SK-N-SH (cell line): Measurements from ENCODE around the gene NOTCH3. TPM values are rescaled to one million over a fixed set of nuclear protein-coding genes. Genes with fewer than 3 reads are reported as not detected.

ENCODE experiments used
- CTCF ChIA-PET: fragments of 300-600, 350-600 bp; formaldehyde crosslinking; extraction: SDS; loops from one replicate; lab custom pipeline; 2021; lab: Yijun Ruan, JAX
- POLR2A ChIA-PET: fragments of 350-600 bp; sonication (Branson Sonifier 250); formaldehyde crosslinking; extraction: SDS; loops from one replicate; lab custom pipeline; 2020; ENCODE audit warnings: antibody characterized with exemption, inconsistent platforms; lab: Yijun Ruan, JAX
- DNase-seq: peaks from one replicate; pipeline ENCODE4 v3.0.0; 2012
- H2AFZ ChIP-seq: fragments of 200-600 bp; sonication (generic); 2 replicates; pipeline ENCODE4 v1.8.1; 2016; ENCODE audit warnings: antibody characterized with exemption, mild to moderate bottlenecking, low read depth
- H3F3A ChIP-seq: fragments of 200-600 bp; sonication (generic); replicated peaks from 2 replicates; pipeline ENCODE3; 2016; ENCODE audit warnings: antibody characterized with exemption, mild to moderate bottlenecking; ENCODE audit not compliant: insufficient read depth
- H3K27ac ChIP-seq, 2 experiments: fragments of 200-500 bp in 1 of 2; fragments of 200-600 bp in 1 of 2; sonication (Bioruptor generic) in 1 of 2; sonication (generic), shearing (Covaris generic) in 1 of 2; 2 replicates each; pipeline versions ENCODE4 v1.5.1 to v1.6.1; 2014 to 2016; ENCODE audit warnings: low read depth in 2 of 2, inconsistent platforms in 1 of 2, low read length in 1 of 2, mild to moderate bottlenecking in 1 of 2, mixed read lengths in 1 of 2
- H3K27me3 ChIP-seq: fragments of 200-600 bp; sonication (generic), shearing (Covaris generic); 2 replicates; pipeline ENCODE4 v1.6.1; 2016; ENCODE audit warnings: mixed run types; ENCODE audit not compliant: insufficient read depth
- H3K36me3 ChIP-seq, 2 experiments: fragments of 200-500 bp in 1 of 2; fragments of 200-600 bp in 1 of 2; sonication (Bioruptor generic) in 1 of 2; sonication (generic) in 1 of 2; replicated peaks in 1 of 2; 2 replicates each; pipeline versions ENCODE3 to v1.5.1; 2014 to 2016; ENCODE audit warnings: low read length in 1 of 2, mild to moderate bottlenecking in 1 of 2; ENCODE audit not compliant: insufficient read depth in 2 of 2, control insufficient read depth in 1 of 2
- H3K4me1 ChIP-seq, 2 experiments: fragments of 200-500 bp in 1 of 2; fragments of 200-600 bp in 1 of 2; sonication (Bioruptor generic) in 1 of 2; sonication (generic), shearing (Covaris generic) in 1 of 2; 2 replicates each; pipeline versions ENCODE4 v1.5.1 to v1.6.1; 2014 to 2016; ENCODE audit warnings: low read depth in 1 of 2, low read length in 1 of 2, mixed run types in 1 of 2; ENCODE audit not compliant: insufficient read depth in 2 of 2, control insufficient read depth in 1 of 2
- H3K4me2 ChIP-seq: fragments of 200-600 bp; sonication (generic), shearing (Covaris generic); 2 replicates; pipeline ENCODE4 v1.6.1; 2017; ENCODE audit warnings: mixed run types
- H3K4me3 ChIP-seq, 2 experiments: fragments of 200-500 bp in 1 of 2; fragments of 200-600 bp in 1 of 2; sonication (Bioruptor generic) in 1 of 2; sonication (generic), shearing (Covaris generic) in 1 of 2; 2 replicates each; pipeline versions ENCODE4 v1.5.1 to v1.8.1; 2014 to 2016; ENCODE audit warnings: low read depth in 2 of 2, inconsistent platforms in 1 of 2, low read length in 1 of 2, mild to moderate bottlenecking in 1 of 2, mixed read lengths in 1 of 2, moderate library complexity in 1 of 2
- H3K79me2 ChIP-seq: fragments of 200-600 bp; sonication (generic); 2 replicates; pipeline ENCODE4 v1.8.1; 2017; ENCODE audit warnings: mild to moderate bottlenecking; ENCODE audit not compliant: insufficient read depth
- H3K9ac ChIP-seq: fragments of 200-600 bp; sonication (generic); 2 replicates; pipeline ENCODE4 v1.6.1; 2017; ENCODE audit warnings: mixed run types
- H3K9me2 ChIP-seq: fragments of 200-600 bp; sonication (generic); 2 replicates; pipeline ENCODE4 v1.6.1; 2017; ENCODE audit warnings: mixed run types
- H3K9me3 ChIP-seq: fragments of 200-600 bp; sonication (generic); 2 replicates; pipeline ENCODE4 v1.6.1; 2017; ENCODE audit warnings: mixed run types, mild to moderate bottlenecking, moderate library complexity
- H4K20me1 ChIP-seq: fragments of 200-600 bp; sonication (generic); 2 replicates; pipeline ENCODE4 v1.6.1; 2017; ENCODE audit warnings: mild to moderate bottlenecking, mixed run types; ENCODE audit not compliant: insufficient read depth
- CHD2 ChIP-seq: fragments of 150-350 bp; IDR thresholded peaks from 2 replicates; pipeline ENCODE4 v1.6.1; 2018; ENCODE audit warnings: low read length; ENCODE audit not compliant: partially characterized antibody
- ELF1 ChIP-seq: IDR thresholded peaks from 2 replicates; pipeline ENCODE4 v1.4.0; 2012
- EZH2phosphoT487 ChIP-seq: fragments of 200-600 bp; sonication (generic); IDR thresholded peaks from 2 replicates; pipeline ENCODE4 v1.6.1; 2017; ENCODE audit warnings: low read depth, mixed run types, mild to moderate bottlenecking, antibody characterized with exemption, moderate library complexity, borderline replicate concordance
- FOSL2 ChIP-seq: IDR thresholded peaks from 2 replicates; pipeline ENCODE4 v1.4.0; 2012; ENCODE audit warnings: low read depth, mild to moderate bottlenecking, moderate library complexity, borderline replicate concordance
- FOXJ3 ChIP-seq: sonication (generic); formaldehyde crosslinking; IDR thresholded peaks from 2 replicates; pipeline ENCODE4 v1.5.1; 2020; ENCODE audit warnings: mild to moderate bottlenecking, missing genetic modification reagents
- GABPA ChIP-seq: IDR thresholded peaks from 2 replicates; pipeline ENCODE4 v1.4.0; 2012; ENCODE audit warnings: low read depth, mild to moderate bottlenecking
- JUND ChIP-seq: IDR thresholded peaks from 2 replicates; pipeline ENCODE4 v1.4.0; 2012
- MXI1 ChIP-seq: IDR thresholded peaks from 2 replicates; pipeline ENCODE4 v1.6.1; 2012; ENCODE audit warnings: mild to moderate bottlenecking, low read depth, low read length, improper control_type of control experiment
- NFIC ChIP-seq: IDR thresholded peaks from 2 replicates; pipeline ENCODE4 v1.4.0; 2012; ENCODE audit warnings: borderline replicate concordance
- NRF1 ChIP-seq: IDR thresholded peaks from 2 replicates; pipeline ENCODE4 v1.6.1; 2012; ENCODE audit warnings: low read depth, mild to moderate bottlenecking, low read length
- POLR2AphosphoS5 ChIP-seq: IDR thresholded peaks from 2 replicates; pipeline ENCODE4 v1.6.1; 2012; ENCODE audit warnings: low read depth, low read length
- RAD21 ChIP-seq: IDR thresholded peaks from 2 replicates; pipeline ENCODE4 v1.6.1; 2012; ENCODE audit warnings: mild to moderate bottlenecking, low read length
- RCOR1 ChIP-seq: fragments of 150-350 bp; IDR thresholded peaks from 2 replicates; pipeline ENCODE4 v1.6.1; 2017; ENCODE audit warnings: antibody characterized with exemption, low read length
- TEAD4 ChIP-seq: IDR thresholded peaks from 2 replicates; pipeline ENCODE4 v1.4.0; 2012; ENCODE audit warnings: mild to moderate bottlenecking, borderline replicate concordance; ENCODE audit not compliant: insufficient read depth
- WGBS: methylation state at CpG from one replicate; pipeline ENCODE4 v1.1.6; 2017; ENCODE audit warnings: low lambda C conversion rate; 5-methylcytosine and 5-hydroxymethylcytosine counted together
- polyA plus RNA-seq, 3 experiments: library from polyadenylated mRNA; depleted of rRNA; stranded (reverse); fragments of >200 nt; gene quantifications; 2 replicates each; pipeline ENCODE4 v1.2.3, GENCODE V29; 2012
- TF ChIP-seq, protein P1 (sequence below): IDR thresholded peaks from 2 replicates; pipeline ENCODE4 v1.6.1; 2012; ENCODE audit warnings: mild to moderate bottlenecking, low read depth, low read length, moderate library complexity
- TF ChIP-seq, protein P2 (sequence below): IDR thresholded peaks from 2 replicates; pipeline ENCODE4 v1.4.0; 2012; ENCODE audit warnings: low read depth
- TF ChIP-seq, protein P3 (sequence below): fragments of 200-600 bp; sonication (generic); IDR thresholded peaks from 2 replicates; pipeline ENCODE4 v1.6.1; 2017; ENCODE audit warnings: antibody characterized with exemption, mild to moderate bottlenecking, moderate library complexity

The NOTCH3 gene
- polyA plus RNA-seq, 1 of the 3 experiments (the other 2 are of a cell fraction) = 7.0 TPM

DNA sequence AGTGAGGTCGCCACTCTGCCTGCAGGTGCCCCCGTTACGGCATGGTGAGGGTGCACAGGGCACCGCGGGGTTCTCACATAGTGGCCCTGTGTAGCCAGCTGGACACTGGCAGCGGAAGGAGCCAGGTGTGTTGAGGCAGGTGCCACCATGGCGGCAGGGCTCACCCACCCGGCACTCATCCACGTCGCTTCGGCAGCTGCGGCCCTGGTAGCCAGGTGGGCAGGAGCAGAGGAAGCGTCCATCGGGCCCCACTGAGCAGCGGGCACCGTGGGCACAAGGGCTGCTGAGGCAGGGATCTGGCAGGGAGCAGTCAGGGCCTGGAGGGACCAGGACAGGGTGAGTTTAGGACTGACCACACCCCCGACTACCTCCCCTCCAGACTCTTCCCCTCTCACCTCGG is 8.8 kb downstream of the NOTCH3 start:
- H3K9me3 ChIP-seq = no peaks in the 10 kb centered on the region
- no peaks in the 10 kb centered on the region for H3K36me3 ChIP-seq
- no peak for TF ChIP-seq NFIC
- no peak for TF ChIP-seq MXI1
- TF ChIP-seq, protein P1, sequence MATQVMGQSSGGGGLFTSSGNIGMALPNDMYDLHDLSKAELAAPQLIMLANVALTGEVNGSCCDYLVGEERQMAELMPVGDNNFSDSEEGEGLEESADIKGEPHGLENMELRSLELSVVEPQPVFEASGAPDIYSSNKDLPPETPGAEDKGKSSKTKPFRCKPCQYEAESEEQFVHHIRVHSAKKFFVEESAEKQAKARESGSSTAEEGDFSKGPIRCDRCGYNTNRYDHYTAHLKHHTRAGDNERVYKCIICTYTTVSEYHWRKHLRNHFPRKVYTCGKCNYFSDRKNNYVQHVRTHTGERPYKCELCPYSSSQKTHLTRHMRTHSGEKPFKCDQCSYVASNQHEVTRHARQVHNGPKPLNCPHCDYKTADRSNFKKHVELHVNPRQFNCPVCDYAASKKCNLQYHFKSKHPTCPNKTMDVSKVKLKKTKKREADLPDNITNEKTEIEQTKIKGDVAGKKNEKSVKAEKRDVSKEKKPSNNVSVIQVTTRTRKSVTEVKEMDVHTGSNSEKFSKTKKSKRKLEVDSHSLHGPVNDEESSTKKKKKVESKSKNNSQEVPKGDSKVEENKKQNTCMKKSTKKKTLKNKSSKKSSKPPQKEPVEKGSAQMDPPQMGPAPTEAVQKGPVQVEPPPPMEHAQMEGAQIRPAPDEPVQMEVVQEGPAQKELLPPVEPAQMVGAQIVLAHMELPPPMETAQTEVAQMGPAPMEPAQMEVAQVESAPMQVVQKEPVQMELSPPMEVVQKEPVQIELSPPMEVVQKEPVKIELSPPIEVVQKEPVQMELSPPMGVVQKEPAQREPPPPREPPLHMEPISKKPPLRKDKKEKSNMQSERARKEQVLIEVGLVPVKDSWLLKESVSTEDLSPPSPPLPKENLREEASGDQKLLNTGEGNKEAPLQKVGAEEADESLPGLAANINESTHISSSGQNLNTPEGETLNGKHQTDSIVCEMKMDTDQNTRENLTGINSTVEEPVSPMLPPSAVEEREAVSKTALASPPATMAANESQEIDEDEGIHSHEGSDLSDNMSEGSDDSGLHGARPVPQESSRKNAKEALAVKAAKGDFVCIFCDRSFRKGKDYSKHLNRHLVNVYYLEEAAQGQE = no peak
- no peak for TF ChIP-seq JUND
- TF ChIP-seq RCOR1 = no peak
- no peak for TF ChIP-seq GABPA
- no peak for TF ChIP-seq NRF1
- no peak for TF ChIP-seq ELF1
- TF ChIP-seq CHD2 = no peak
- TF ChIP-seq, protein P2, sequence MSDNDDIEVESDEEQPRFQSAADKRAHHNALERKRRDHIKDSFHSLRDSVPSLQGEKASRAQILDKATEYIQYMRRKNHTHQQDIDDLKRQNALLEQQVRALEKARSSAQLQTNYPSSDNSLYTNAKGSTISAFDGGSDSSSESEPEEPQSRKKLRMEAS = no peak
- no peak for TF ChIP-seq FOSL2
- TF ChIP-seq, protein P3, sequence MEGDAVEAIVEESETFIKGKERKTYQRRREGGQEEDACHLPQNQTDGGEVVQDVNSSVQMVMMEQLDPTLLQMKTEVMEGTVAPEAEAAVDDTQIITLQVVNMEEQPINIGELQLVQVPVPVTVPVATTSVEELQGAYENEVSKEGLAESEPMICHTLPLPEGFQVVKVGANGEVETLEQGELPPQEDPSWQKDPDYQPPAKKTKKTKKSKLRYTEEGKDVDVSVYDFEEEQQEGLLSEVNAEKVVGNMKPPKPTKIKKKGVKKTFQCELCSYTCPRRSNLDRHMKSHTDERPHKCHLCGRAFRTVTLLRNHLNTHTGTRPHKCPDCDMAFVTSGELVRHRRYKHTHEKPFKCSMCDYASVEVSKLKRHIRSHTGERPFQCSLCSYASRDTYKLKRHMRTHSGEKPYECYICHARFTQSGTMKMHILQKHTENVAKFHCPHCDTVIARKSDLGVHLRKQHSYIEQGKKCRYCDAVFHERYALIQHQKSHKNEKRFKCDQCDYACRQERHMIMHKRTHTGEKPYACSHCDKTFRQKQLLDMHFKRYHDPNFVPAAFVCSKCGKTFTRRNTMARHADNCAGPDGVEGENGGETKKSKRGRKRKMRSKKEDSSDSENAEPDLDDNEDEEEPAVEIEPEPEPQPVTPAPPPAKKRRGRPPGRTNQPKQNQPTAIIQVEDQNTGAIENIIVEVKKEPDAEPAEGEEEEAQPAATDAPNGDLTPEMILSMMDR = no peak
- TF ChIP-seq POLR2AphosphoS5 = no peak
- no peak for TF ChIP-seq EZH2phosphoT487
- TF ChIP-seq TEAD4 = no peak
- TF ChIP-seq RAD21 = no peak
- TF ChIP-seq FOXJ3 (CRISPR knock-in tag) = no peak
- ChIA-PET POLR2A (no interaction called here), CTCF (interaction anchor here (0.9 kb wide), 1 partner anchor 363 kb away, joined by 3 read pairs; no protein-coding TSS in a partner anchor)
- no peaks in the 10 kb centered on the region for H3K27me3 ChIP-seq
- H3K4me3 ChIP-seq = no peak overlapping the region
- no peaks in the 10 kb centered on the region for H4K20me1 ChIP-seq
- 93% methylated on average over 8 of the region's 18 CpGs for WGBS
- H3K9me2 ChIP-seq = no peaks in the 10 kb centered on the region
- H2AFZ ChIP-seq = no peak overlapping the region
- H3K9ac ChIP-seq = no peak overlapping the region
- no peak overlapping the region for H3K27ac ChIP-seq
- peaks cover 0 to 4% of the 10 kb centered on the region in 2 experiments; a peak in 1 of 4 replicates for H3K4me1 ChIP-seq
- DNase-seq = no peak
- no peaks in the 10 kb centered on the region for H3K79me2 ChIP-seq
- no peak overlapping the region for H3K4me2 ChIP-seq
- H3F3A ChIP-seq = no peaks in the 10 kb centered on the region
